NCI-H345 (cell line): ENCODE results near the gene ZNF652.
A peak's percentile ranks its signal among the peaks of the same experiment; 100 is the strongest.
"Not testable (repeated sequence)": the region's sequence is repeated elsewhere in the genome, so short reads cannot be mapped to it uniquely, and the experiment has no call there.

Experiments used
- DNase-seq: peaks from one replicate; lab custom pipeline; 2025; lab: John Stamatoyannopoulos, UW

ZNF652 gene

GRCh38 chr17:49386373-49386772, 24.3 kb upstream of the ZNF652 start:
- DNase-seq: no peak

GRCh38 chr17:49384951-49385350, 22.9 kb upstream of the ZNF652 start:
- no peak for DNase-seq

- no peak for DNase-seq
Measured at GRCh38 chr17:49383060-49383459, 21.0 kb upstream of the ZNF652 start.

GRCh38 chr17:49382556-49382955, 20.5 kb upstream of the ZNF652 start:
- DNase-seq: no peak

GRCh38 chr17:49381793-49382192, 19.7 kb upstream of the ZNF652 start:
- DNase-seq: no peak

GRCh38 chr17:49381033-49381432, 19.0 kb upstream of the ZNF652 start:
- no peak for DNase-seq

GRCh38 chr17:49379926-49380325, 17.9 kb upstream of the ZNF652 start:
- no peak for DNase-seq

GRCh38 chr17:49378311-49378710, 16.3 kb upstream of the ZNF652 start:
- DNase-seq: no peak

- DNase-seq: no peak
Measured at GRCh38 chr17:49375544-49375943, 13.5 kb upstream of the ZNF652 start.

- DNase-seq: no peak
Measured at GRCh38 chr17:49373115-49373514, 11.1 kb upstream of the ZNF652 start.

- no peak for DNase-seq
Measured at GRCh38 chr17:49372425-49372824, 10.4 kb upstream of the ZNF652 start.

- DNase-seq: no peak
Measured at GRCh38 chr17:49370971-49371834, 9.2 kb upstream of the ZNF652 start.

GRCh38 chr17:49369760-49370159, 7.7 kb upstream of the ZNF652 start:
- no peak for DNase-seq

- DNase-seq: no peak
Measured at GRCh38 chr17:49369089-49369488, 7.0 kb upstream of the ZNF652 start.

- no peak for DNase-seq
Measured at GRCh38 chr17:49365667-49366066, 3.6 kb upstream of the ZNF652 start.

- not testable (repeated sequence) for DNase-seq
Measured at GRCh38 chr17:49365126-49365525, 3.1 kb upstream of the ZNF652 start.

- DNase-seq: no peak
Measured at GRCh38 chr17:49364119-49364518, 2.1 kb upstream of the ZNF652 start.

GRCh38 chr17:49363251-49363650, 1.2 kb upstream of the ZNF652 start:
- no peak for DNase-seq

- DNase-seq: no peak
Measured at GRCh38 chr17:49362723-49363117, 670 bp upstream of the ZNF652 start.

- peak; percentile 47 for DNase-seq
Measured at GRCh38 chr17:49361129-49361901, 735 bp downstream of the ZNF652 start.

- no peak for DNase-seq
Measured at GRCh38 chr17:49360796-49361128, 1.3 kb downstream of the ZNF652 start.

GRCh38 chr17:49359990-49360795, 1.9 kb downstream of the ZNF652 start:
- no peak for DNase-seq
